OCI-M1 (cell line): Measurements from ENCODE around the gene THEM5.

Source experiments
- DNase-seq: peaks from one replicate; lab custom pipeline; 2025; lab: John Stamatoyannopoulos, UW

THEM5 gene

GRCh38 chr1:151839457-151840403 is 13.8 kb downstream of the THEM5 start, which contains the start of gene C2CD4D:
TSS of gene C2CD4D (minus strand) at chr1:151839820. CDS start at chr1:151838989, 831 bp downstream.
- no peak for DNase-seq

- no peak for DNase-seq
These were observed 14.5 kb downstream of the THEM5 start for GRCh38 chr1:151839082-151839412.

- no peak for DNase-seq
These were observed 15.1 kb downstream of the THEM5 start for GRCh38 chr1:151838222-151839081.

GRCh38 chr1:151837884-151838221 is 15.7 kb downstream of the THEM5 start:
- DNase-seq = no peak

- no peak for DNase-seq
These were observed 16.3 kb downstream of the THEM5 start for GRCh38 chr1:151837197-151837596.

- no peak for DNase-seq
These were observed 17.9 kb downstream of the THEM5 start for GRCh38 chr1:151835596-151835995.

- no peak for DNase-seq
These were observed 19.3 kb downstream of the THEM5 start for GRCh38 chr1:151834239-151834638.

GRCh38 chr1:151833172-151833900 is 20.2 kb downstream of the THEM5 start:
- DNase-seq = no peak

GRCh38 chr1:151832318-151832980 is 21.1 kb downstream of the THEM5 start:
- no peak for DNase-seq

- DNase-seq = no peak
These were observed 21.9 kb downstream of the THEM5 start, which contains the start of gene RORC for GRCh38 chr1:151831605-151832004. TSS of gene RORC (minus strand) at chr1:151831802. CDS start at chr1:151831764, 38 bp downstream.

GRCh38 chr1:151831256-151831591 is 22.3 kb downstream of the THEM5 start:
- no peak for DNase-seq

- DNase-seq = no peak
These were observed 23.5 kb downstream of the THEM5 start for GRCh38 chr1:151830055-151830454.

- DNase-seq = no peak
These were observed 24.0 kb downstream of the THEM5 start for GRCh38 chr1:151829352-151830046.

GRCh38 chr1:151828921-151829320 is 24.6 kb downstream of the THEM5 start:
- peak; percentile 33 for DNase-seq

- no peak for DNase-seq
These were observed 25.7 kb downstream of the THEM5 start for GRCh38 chr1:151827853-151828252.

GRCh38 chr1:151825751-151826660 is 27.5 kb downstream of the THEM5 start:
- no peak for DNase-seq

- no peak for DNase-seq
These were observed 28.3 kb downstream of the THEM5 start for GRCh38 chr1:151825204-151825603.

GRCh38 chr1:151823175-151823574 is 30.3 kb downstream of the THEM5 start:
- no peak for DNase-seq

GRCh38 chr1:151822404-151822803 is 31.1 kb downstream of the THEM5 start:
- peak; percentile 20 for DNase-seq

GRCh38 chr1:151820940-151821339 is 32.6 kb downstream of the THEM5 start:
- DNase-seq = no peak
